GM03348 (cell line): ENCODE data around the gene RPL10.

ENCODE experiments used
- DNase-seq: peaks from one replicate; pipeline ENCODE4 v3.0.0; 2012; ENCODE audit warnings: low spot score

The RPL10 gene

DNA sequence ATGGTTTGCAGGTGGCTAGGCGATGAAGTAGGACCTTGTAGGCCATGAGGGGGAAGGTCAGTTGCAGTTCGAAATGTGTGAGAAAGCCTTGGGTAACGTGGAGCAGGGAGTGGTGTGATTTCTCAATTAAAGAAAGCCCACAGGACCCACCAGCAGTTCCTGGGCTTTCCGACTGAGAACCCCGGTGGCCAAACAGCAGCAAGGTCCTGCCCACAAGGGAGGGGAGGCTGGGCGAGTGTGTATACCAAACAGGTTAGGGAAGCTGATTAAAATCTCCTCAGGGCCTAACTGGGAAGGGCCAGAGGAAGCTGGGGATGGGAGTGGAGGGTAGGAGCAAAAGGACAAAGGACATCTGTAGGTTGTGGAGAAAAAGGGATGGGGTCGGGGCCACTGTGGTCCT, 32.7 kb downstream of the RPL10 start:
- DNase-seq = no peak

DNA sequence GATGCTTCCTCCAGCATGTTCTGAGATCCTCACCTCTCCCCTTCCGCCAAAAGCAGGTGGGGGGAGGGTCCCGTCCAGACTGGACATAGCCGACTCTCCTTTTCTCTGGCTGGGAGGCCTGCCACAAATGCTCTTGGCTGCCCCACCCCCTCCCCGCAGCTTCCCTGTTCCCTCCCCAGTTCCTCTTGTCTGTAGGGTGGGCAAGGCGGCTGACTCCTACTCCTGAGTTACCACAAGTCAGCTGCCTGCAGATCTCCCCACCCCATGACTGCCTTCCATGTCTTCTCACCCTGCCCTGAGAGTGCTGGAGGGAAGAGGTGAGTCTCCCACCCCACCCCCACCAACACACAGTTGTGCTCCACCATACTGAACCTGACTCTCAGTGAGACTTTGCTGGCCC, 33.2 kb downstream of the RPL10 start:
- no peak for DNase-seq

DNA sequence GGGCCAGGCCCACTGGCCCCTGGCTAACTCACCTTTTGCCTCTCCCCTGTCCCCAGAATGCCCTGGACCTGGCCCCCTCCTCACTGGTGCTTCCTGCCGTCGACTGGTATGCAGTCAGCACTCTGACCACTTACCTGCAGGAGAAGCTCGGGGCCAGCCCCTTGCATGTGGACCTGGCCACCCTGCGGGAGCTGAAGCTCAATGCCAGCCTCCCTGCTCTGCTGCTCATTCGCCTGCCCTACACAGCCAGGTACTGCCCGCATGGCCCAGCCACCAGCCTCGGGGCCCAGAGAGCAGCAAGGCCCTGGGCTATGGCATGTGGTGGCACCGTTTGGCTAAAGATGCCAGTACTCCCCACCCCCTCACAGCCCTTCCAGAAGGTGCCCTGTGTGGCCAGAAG, 34.0 kb downstream of the RPL10 start:
- DNase-seq = no peak

DNA sequence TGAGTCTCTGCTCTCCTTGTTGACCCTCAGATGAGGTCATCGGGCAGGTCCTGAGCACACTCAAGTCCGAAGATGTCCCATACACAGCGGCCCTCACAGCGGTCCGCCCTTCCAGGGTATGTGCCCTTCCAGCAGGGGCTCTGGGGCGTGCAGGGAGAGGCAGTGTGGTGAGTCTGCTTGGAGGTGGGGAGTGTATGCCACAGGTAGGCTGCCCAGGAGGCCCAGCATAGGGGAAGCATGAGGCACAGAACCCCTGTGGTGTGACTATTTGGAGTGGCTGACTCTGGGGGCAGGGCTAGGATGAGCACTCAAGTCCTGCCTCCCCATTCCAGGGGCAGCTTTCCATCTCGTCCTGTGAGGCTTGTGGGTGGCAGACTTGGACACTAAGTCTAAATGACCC, 35.4 kb downstream of the RPL10 start:
- no peak for DNase-seq

DNA sequence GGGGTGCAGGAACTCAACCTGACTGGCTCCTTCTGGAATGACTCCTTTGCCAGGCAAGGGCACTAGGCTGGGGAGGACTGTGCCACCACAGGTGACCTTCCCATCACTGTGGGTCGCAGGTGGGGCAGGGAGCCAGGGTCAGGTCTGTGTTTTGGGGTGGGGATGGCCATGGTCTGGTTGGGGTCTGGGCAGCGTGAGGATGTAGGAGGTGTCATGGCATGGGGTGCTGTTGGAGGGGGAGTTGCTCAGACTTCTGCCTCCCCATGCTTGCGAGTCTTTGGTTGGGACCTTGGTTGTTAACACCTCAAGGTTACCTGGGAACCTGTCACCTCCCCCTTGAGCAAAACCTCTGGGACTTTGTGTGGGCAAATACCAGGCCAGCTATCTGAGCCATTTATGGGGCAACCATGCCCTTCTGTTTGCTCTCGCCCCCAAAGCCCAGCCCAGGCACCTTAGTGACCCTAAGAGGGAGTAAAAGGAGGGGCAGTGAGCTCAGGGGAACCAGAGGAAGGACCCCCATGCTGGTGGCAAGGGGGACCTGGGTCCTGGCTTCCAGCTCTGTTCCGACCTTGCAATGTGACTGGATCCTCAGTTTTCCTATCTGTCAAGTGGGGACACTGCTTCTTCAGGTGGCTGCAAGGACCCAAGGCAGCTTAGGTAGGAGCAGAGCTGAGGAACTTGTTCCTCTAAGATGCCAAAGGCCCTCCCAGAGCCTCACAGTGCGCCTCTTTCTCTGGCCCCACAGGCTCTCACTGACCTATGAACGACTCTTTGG, 36.4 kb downstream of the RPL10 start:
- DNase-seq = no peak

DNA sequence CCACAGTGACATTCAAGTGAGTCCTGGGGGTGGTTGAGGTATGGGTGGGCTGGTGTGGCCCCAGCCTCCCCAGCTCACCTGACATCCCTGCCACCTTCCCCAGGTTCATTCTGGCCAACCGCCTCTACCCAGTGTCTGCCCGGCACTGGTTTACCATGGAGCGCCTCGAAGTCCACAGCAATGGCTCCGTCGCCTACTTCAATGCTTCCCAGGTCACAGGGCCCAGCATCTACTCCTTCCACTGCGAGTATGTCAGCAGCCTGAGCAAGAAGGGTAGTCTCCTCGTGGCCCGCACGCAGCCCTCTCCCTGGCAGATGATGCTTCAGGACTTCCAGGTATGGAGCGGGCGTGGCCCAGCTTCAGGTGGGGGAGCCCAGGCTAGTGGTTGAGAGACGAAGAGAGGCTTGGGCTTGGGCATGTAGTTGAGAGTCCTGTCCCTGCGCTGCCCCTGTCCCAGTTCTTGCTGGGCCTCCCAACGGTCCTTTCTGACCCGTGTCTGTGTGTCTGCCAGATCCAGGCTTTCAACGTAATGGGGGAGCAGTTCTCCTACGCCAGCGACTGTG, 37.1 kb downstream of the RPL10 start:
- no peak for DNase-seq

DNA sequence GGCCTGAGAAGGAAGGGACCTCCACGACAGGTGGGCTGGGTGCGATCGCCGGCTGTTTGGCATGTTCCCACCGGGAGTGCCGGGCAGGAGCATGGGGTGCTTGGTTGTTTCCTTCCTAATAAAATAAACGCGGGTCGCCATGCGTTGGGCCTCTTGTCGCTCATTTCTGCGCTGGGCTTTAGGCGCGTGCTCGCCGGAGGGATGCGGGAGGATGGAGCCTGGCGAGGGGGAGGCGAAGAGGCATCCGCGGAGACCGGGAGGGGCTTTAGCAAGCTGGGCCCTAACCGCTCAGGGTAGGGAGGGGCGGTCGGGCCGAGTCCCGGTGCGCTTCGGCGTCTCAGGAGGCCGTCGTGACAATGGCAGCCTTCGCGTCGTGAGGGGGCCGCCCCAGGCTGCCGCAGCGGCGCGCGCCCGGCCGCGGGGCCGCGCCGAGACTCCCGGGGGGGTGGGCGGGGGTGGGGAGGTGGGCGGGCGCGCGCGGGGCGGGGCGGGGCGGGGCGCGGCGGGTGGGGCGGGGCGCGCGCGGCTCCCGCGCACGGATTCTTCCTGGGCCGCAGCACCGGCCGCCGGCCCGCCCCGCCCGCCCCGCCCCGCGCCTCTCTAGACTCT, 38.3 kb downstream of the RPL10 start:
- DNase-seq = peak; percentile 90

DNA sequence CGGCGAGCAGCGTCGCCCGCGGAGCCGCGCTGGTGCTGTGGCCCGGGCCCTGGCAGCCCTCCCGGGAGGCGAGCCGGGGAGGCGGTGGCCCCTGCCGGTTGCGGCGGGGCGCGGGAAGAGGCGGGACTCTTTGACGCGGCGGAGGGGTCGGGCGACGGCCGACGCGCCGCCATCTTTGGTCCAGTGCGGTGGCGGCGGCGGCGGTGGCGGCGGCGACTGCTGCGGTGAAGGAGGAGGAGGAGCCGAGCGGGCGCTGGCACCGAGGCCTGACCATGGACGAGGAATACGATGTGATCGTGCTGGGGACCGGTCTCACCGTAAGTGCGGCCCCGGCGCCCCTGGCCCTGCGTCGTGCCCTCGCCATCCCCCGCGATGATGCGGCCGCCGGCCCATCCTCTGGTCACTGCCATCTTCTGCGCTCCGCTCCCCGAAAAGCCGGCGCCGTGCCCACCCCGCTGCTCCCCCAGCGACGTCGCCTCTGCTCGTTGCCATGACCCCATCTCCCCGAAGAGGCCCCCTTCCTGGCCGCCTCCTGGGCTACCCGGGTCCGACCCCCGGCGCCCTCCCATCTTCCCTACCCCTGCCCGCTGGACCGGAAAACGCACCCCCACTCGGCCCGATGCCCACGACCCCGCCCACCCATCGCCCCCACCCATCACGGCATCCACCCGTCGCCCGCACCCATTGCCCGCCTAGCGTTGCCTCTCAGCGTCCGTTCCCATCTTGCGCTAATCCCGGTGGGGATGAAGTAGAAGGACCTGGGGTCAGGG, 39.0 kb downstream of the RPL10 start, which contains the start of gene GDI1:
Gene GDI1 (plus strand): TSS at position 172 of the 770 bp plus-strand sequence. CDS start 101 bp downstream, at position 273.
- DNase-seq = peak; percentile 66

DNA sequence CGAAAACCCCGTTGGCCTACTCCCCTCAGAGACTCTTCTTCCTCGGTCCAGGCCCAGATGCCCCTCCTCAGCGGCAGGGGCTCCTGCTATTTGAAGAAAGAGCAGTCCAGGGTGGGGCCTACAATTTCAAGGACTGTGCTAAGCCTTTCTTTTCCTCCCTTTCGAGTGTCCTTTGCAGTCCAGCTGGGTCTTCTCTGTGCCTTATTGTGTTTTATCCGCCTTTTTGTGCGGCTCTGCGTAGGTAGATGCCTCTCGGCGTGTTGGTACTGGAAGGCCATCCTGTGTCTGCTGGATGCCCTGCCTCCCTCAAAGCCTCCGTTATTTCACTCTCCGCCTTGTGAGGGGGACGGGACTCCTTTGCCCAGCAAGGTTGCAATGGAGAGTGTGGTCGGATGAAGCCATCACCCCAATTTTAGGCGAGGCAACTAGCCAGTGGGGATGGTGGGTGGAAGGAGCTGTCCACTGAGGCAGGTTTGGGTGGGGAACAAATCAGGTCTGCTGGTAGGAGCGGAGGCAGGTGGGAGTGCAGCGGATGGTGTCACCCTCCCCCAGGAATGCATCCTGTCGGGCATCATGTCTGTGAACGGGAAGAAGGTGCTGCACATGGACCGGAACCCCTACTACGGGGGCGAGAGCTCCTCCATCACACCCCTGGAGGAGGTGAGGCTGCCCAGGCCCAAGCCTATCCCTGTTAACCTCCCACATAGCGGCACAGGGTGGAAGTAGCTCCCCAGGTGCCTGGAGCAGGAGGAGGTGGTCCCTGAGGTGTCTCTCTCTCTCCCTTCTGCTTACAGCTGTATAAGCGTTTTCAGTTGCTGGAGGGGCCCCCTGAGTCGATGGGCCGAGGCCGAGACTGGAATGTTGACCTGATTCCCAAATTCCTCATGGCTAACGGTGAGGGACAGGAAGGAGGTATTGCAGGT, 40.1 kb downstream of the RPL10 start:
- DNase-seq = no peak

DNA sequence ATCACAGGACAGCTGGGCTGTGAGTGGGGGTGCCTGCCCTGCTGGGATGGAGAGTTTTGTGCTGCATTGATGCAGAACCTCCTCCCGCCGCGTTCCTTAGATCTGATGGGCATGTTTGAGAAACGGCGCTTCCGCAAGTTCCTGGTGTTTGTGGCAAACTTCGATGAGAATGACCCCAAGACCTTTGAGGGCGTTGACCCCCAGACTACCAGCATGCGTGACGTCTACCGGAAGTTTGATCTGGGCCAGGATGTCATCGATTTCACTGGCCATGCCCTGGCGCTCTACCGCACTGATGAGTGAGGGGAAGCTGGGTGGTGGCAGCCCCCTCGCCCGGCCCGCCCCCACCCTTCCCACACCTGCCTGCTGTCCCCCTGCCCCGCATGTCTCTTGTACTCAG, 41.7 kb downstream of the RPL10 start:
- no peak for DNase-seq

DNA sequence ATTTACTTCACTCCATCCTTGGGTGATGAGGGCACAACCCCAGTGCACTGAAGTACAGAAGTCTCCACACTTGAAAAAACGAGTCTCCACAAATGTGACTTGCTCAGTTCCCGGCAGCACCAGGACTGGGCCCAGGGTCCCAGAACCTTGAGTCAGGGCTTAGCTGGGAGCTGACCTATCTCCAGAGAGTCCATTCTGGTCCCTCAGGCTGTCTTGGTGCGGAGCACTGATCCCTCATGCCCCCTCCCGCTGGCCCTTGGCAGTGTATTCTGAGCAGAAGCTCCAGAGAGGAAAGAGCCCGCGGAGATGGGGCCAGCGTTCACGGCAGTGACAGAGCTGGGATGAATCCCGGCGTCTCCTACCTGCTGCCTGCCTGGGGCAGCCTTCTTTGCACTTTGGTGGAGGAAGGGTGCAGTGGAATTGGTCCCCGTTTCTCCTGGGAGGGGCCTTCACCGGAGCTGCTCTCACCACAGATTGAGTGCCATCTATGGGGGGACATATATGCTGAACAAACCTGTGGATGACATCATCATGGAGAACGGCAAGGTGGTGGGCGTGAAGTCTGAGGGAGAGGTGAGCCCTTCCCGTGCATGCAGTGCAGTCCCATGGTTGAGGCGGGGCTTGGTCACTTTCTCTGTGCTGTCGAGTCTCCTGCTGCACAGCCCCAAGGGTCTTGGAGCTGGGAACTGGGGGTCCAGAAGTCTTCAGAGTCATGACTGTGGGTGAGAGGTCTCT, 42.6 kb downstream of the RPL10 start:
- no peak for DNase-seq

DNA sequence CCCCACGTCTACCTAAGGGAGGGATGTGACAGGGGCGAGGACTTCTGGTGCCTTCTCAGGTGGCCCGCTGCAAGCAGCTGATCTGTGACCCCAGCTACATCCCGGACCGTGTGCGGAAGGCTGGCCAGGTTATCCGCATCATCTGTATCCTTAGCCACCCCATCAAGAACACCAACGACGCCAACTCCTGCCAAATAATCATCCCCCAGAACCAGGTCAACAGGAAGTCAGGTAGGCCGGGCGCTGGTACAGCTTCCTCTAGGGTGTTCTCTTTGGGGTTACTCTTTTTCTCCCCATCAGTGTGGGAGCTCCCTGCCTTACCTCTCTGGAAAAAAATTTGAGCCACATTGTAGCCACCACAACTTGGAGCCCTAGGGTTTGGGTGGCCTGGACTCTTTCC, 43.4 kb downstream of the RPL10 start:
- DNase-seq = no peak

DNA sequence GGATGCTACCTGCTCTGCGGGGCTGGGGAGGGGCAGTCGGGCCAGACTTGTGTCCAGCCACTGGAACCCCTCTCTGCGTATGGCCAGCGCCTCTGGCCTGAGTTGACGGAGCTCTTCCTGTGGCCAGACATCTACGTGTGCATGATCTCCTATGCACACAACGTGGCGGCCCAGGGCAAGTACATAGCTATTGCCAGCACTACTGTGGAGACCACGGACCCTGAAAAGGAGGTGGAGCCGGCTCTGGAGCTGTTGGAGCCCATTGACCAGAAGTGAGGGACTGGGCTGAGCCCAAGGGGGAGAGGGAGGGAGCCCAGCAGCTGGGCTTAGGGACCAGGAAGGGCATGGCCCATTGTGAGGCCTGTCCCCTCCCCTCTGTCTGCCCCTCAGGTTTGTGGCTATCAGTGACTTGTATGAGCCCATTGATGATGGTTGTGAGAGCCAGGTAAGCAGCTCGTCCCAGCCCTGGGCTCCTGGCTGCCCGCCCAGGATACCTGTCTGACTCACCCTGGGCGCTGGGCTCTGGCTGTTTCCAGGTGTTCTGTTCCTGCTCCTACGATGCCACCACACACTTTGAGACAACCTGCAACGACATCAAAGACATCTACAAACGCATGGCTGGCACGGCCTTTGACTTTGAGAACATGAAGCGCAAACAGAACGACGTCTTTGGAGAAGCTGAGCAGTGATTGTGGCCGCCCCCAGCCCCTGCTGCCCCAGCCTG, 44.0 kb downstream of the RPL10 start:
- no peak for DNase-seq

DNA sequence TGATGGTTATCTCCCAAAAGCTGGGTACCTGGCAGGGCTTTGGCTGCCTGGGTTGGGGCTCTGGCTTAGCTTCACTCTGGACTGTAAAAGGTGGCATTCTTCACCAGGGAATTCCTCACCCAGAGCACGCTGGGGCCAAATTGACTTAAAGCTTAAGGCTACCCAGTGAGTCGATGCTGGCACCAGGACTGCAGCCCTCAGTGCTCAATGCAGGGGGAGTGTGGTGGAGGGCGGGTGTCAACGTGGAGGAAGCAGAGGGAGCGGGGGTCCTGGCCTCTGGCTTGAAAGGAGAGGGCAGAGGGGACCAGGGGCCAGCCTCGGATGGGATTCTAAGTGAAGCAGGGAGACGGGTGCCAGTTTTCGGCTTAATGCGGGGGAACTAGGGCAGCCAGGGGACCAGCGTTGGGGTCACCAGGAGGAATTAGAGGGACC, 45.3 kb downstream of the RPL10 start:
- peak; percentile 10 for DNase-seq

DNA sequence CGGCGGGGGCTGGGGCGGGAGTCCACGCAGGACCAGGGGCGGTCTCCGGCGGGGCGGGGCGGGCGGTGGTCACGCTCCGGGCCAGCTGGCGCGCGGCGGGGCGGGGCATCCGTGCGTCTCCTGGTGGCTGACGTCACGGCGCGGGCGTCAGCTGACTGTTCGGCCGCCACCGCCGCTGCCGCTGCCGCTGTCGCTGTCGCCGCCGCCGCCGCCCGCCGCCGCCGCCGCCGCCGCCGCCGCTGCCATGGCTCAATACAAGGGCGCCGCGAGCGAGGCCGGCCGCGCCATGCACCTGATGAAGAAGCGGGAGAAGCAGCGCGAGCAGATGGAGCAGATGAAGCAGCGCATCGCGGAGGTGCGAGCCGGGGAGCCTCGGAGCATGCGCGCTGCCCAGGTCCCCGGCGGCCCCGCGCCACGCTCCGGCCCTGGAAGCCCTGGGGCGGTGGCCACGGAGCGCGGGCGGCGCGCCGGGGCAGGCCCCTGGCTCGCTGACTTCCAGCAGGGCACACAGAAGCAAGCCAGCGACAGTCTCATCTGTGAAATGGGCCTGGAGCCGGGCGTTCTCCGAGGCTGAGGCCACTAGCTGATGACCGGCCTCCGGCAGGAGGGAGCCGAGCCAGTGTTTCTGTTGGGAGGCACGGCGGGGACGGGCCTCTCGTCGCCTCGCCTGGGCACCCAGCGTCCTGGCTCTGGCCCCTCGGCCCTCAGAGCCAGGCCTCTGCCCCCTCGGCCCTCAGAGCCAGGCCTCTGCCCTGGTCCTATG, 46.0 kb downstream of the RPL10 start, which contains the start of gene FAM50A:
Gene FAM50A (plus strand): TSS at position 150 of the 763 bp plus-strand sequence. CDS start 95 bp downstream, at position 245.
- DNase-seq = peak; percentile 91

DNA sequence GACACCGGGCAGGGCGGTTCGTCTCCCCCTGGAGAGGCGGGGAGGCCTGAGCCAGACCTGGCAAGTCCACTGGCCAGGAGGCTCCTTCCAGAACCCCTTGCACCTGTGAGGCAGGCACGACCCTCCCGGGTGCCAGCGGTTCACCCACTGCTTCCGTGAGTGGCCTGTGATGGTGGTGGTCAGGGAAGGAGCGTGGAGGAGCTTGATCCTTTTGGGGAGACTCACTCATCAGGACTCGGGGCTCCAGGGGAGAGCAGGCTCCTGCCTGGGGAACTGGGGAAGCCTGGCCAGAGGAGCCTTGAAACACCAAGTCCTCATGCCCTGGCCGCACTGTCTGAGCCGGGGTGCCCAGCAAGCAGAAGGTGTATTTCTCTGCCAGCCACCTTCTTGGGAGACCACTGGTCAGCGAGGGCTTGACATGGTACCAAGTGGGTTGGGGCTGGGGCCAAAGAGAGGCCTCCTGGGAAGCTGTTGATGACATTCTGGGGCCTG, 46.6 kb downstream of the RPL10 start:
- DNase-seq = peak; percentile 5

DNA sequence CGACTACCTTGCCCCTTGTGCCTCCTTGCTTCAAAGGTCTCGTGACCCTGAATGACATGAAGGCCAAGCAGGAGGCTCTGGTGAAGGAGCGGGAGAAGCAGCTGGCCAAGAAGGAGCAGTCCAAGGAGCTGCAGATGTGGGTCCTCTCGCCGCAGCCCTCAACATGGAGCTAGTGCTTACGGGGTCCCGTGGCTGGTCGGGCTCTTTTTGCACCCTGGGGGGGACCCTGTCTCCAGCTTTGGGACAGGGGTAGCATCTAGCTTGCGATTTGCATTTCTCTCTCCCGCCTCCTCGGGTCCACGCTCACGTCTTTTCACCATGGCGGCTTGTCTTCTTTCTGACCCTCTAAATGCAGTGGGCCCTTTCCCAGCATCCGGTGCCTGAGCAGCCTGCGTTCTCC, 47.6 kb downstream of the RPL10 start:
- DNase-seq = no peak

DNA sequence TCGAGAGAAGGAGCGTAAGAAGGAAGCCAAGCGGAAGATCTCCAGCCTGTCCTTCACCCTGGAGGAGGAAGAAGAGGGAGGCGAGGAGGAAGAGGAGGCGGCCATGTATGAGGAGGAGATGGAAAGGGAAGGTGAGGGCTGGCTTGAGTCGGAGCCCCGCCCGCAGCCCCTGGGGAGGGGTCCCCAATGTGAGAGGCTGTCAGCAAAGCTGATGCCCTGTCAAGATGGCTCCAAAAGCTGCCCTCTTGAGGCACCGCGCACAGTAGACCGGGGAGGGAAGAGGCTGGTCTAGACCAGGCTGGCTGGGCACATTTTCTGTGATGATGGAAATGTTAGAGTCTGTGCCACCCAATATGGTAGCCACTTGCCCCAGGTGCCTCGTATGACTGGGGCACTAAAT, 48.3 kb downstream of the RPL10 start:
- DNase-seq = no peak

DNA sequence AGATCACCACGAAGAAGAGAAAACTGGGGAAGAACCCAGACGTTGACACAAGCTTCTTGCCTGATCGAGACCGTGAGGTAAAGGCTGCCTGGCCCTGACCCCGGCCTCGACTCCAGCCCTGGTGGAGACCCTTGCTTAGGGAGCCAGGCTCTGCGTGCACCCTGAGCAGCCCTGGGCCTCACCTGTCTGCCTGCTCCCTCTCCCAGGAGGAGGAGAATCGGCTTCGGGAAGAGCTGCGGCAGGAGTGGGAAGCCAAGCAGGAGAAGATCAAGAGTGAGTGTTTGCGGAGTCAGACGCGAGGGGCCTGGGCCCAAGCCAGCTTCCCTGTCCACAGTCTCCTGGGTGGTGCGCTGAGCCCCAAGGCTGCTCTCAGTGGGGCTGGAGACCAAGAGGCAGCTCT, 50.3 kb downstream of the RPL10 start:
- DNase-seq = no peak
